GM12878 (cell line): ENCODE results near the gene VTN. TPM values are rescaled to one million over a fixed set of nuclear protein-coding genes. Genes with fewer than 3 reads are reported as not detected.

Experiments
- ATAC-seq: fragments of 200-7000 bp; cut with Tn5 transposase; 3 replicates; pipeline ENCODE4 v1.9.1; 2020; ENCODE audit warnings: mild to moderate bottlenecking, moderate library complexity
- BruUV-seq: library from RNA; stranded (reverse); fragments of 400-500 nt; replicated peaks from 2 replicates; lab custom pipeline; 2021; lab: Mats Ljungman, UMichigan
- CTCF ChIA-PET: fragments of 300-600 bp; sonication (Branson Sonifier 250); formaldehyde crosslinking; extraction: SDS; loops from one replicate; lab custom pipeline; 2021; ENCODE audit warnings: inconsistent platforms; lab: Yijun Ruan, JAX
- POLR2A ChIA-PET: fragments of 350-600 bp; formaldehyde crosslinking; extraction: SDS; loops from one replicate; lab custom pipeline; 2021; ENCODE audit warnings: inconsistent platforms; lab: Charles Lee
- RAD21 ChIA-PET: fragments of 300-600 bp; sonication (Branson Sonifier 250); formaldehyde crosslinking; loops from one replicate; lab custom pipeline; 2023; ENCODE audit warnings: antibody characterized with exemption; ENCODE audit not compliant: unreplicated experiment; lab: Charles Lee
- SMC1A ChIA-PET: fragments of 300-600 bp; sonication (Branson Sonifier 250); formaldehyde crosslinking; loops from one replicate; lab custom pipeline; 2023; ENCODE audit not compliant: unreplicated experiment, uncharacterized antibody; lab: Charles Lee
- DNase-seq: peaks from one replicate; pipeline ENCODE4 v3.0.0-alpha.2; 2011; ENCODE audit warnings: low read depth, low spot score
- FAIRE-seq: peaks from 3 replicates; lab custom pipeline; 2011; peaks lifted over from hg19 to GRCh38; lab: Jason Lieb, UNC
- H2AFZ ChIP-seq: 2 replicates; pipeline ENCODE4 v1.6.0; 2011; ENCODE audit warnings: low read depth, low read length, control low read depth; ENCODE audit not compliant: control insufficient read depth
- H3K27ac ChIP-seq: 2 replicates; pipeline ENCODE4 v1.5.1; 2011; ENCODE audit warnings: control low read depth; ENCODE audit not compliant: control insufficient read depth, insufficient read depth
- H3K27me3 ChIP-seq, 2 experiments: replicated peaks in 1 of 2; 2 replicates each; pipeline versions ENCODE4 v1.6.0 to v1.6.1; 2011; ENCODE audit warnings: low read length in 1 of 2; ENCODE audit not compliant: control insufficient read depth in 2 of 2, insufficient read depth in 2 of 2
- H3K36me3 ChIP-seq, 2 experiments: 2 replicates each; pipeline ENCODE4 v1.5.1; 2011; ENCODE audit warnings: low read length in 1 of 2; ENCODE audit not compliant: control insufficient read depth in 2 of 2, insufficient read depth in 2 of 2
- H3K4me1 ChIP-seq: 2 replicates; pipeline ENCODE4 v1.6.1; 2011; ENCODE audit warnings: mild to moderate bottlenecking, low read length, moderate library complexity, mixed read lengths; ENCODE audit not compliant: control insufficient read depth, insufficient read depth
- H3K4me2 ChIP-seq: 2 replicates; pipeline ENCODE4 v1.6.0; 2011; ENCODE audit warnings: control low read depth; ENCODE audit not compliant: control insufficient read depth, insufficient read depth
- H3K4me3 ChIP-seq: fragments of 200-600 bp; sonication (generic); 2 replicates; pipeline ENCODE4 v1.5.1; 2016
- H3K79me2 ChIP-seq: 2 replicates; pipeline ENCODE4 v1.6.0; 2011; ENCODE audit warnings: low read length; ENCODE audit not compliant: control insufficient read depth, insufficient read depth
- H3K9ac ChIP-seq: 2 replicates; pipeline ENCODE4 v1.8.0; 2011; ENCODE audit warnings: low read length, control low read depth, mixed read lengths; ENCODE audit not compliant: control insufficient read depth, insufficient read depth
- H3K9me3 ChIP-seq: replicated peaks from 3 replicates; pipeline ENCODE4 v1.5.1; 2011; ENCODE audit warnings: mild to moderate bottlenecking, low read length; ENCODE audit not compliant: control insufficient read depth, insufficient read depth
- H4K20me1 ChIP-seq: 2 replicates; pipeline ENCODE4 v1.6.0; 2011; ENCODE audit not compliant: control insufficient read depth, insufficient read depth
- ASH2L ChIP-seq: fragments of 300-600, 200-600 bp; sonication (generic); IDR thresholded peaks from 2 replicates; pipeline ENCODE4 v1.6.1; 2017; ENCODE audit warnings: low read depth, mild to moderate bottlenecking, borderline replicate concordance
- POLR2A ChIP-seq: IDR thresholded peaks from 2 replicates; pipeline ENCODE4 v1.6.1; 2011; ENCODE audit warnings: low read depth, mild to moderate bottlenecking, low read length
- RBBP5 ChIP-seq: fragments of 200-600 bp; sonication (generic); conservative IDR thresholded peaks from 2 replicates; pipeline ENCODE4 v1.6.1; 2016
- WGBS: methylation state at CpG from one replicate; pipeline ENCODE4 v1.1.6; 2016; ENCODE audit warnings: low lambda C conversion rate; ENCODE audit not compliant: insufficient replicate concordance, insufficient coverage; ENCODE audit errors: missing lambda C conversion rate; 5-methylcytosine and 5-hydroxymethylcytosine counted together
- in situ Hi-C: fragments of 300-500 bp; cut with MboI; formaldehyde crosslinking; loops from 9 replicates; pipeline ENCODE4 v1.14.3; 2018; ENCODE audit warnings: mixed read lengths
- intact Hi-C: fragments of 100-400 bp; cut with micrococcal nuclease; formaldehyde crosslinking; loops from one replicate; pipeline ENCODE4 v1.14.2; 2022; ENCODE audit not compliant: unreplicated experiment
- polyA plus RNA-seq, 11 experiments: library from polyadenylated mRNA; depleted of rRNA in 4 of 11; unstranded in 6 of 11; stranded (reverse) in 5 of 11; fragments of >200 nt; fragmentation: Nextera tagmentation in 4 of 11; fragmentation: Illumina TruSeq in 1 of 11; extraction: Ambion mirVana in 4 of 11; extraction: Trizol in 1 of 11; gene quantifications; 1 replicate in 1 of 11; 2 replicates in 10 of 11; pipeline versions ENCODE4 v1.2.1 to v1.2.3, GENCODE V29; 2011 to 2016; ENCODE audit warnings: inconsistent platforms in 2 of 11, missing spikeins in 2 of 11, low read depth in 1 of 11
- total RNA-seq, 4 experiments: library from RNA; depleted of rRNA in 3 of 4; stranded (reverse); fragments of >200 nt in 3 of 4; fragmentation: Illumina TruSeq in 1 of 4; extraction: Trizol in 1 of 4; gene quantifications; 2 replicates each; pipeline versions ENCODE4 v1.2.1 to v1.2.3, GENCODE V29; 2013 to 2021
- TF ChIP-seq, protein P1 (sequence below): IDR thresholded peaks from 2 replicates; pipeline ENCODE4 v1.6.1; 2012; ENCODE audit warnings: low read length, inconsistent platforms
- TF ChIP-seq, protein P2 (sequence below): fragments of 450-650 bp; IDR thresholded peaks from 2 replicates; pipeline ENCODE4 v1.6.1; 2016; ENCODE audit warnings: mild to moderate bottlenecking

VTN gene
- total and polyA plus RNA-seq, 10 of the 15 experiments (the other 5 are each of a cell fraction or from before 2014, with no cell fraction given), result 0.04 to 1.3 (median 0.13) TPM; not detected in 5

DNA sequence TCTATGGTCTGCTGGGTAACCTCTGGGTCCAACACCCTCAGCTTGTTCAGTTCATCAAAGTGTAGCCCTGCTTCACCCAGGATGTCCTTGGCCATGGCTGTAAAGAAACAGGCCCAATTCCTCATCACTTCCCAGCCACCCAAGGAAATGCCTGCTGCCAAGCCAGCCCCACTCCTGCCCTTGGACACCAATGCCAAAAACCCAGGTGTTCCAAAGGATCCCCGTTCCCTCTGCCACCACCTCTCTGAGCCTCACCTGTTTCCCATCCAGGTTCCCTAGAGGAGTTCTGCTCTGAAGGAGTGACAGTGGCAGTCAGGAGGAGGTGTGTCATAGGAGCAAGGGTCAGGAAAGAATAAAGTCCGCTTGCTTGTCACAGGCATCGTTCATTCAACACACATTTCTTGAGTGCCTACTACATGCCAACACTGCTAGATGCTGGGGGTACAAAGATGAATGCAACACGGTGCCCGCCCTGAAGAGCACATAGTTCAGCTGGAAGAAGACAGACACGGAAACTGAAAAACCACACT, 38.2 kb downstream of the VTN start:
- Histone ChIP-seq H3K4me3 (no peak overlapping the region), H3K36me3 (peaks cover 5 to 13% of the 10 kb centered on the region in 2 experiments), H3K9ac (no peak overlapping the region), H3K9me3 (no peaks in the 10 kb centered on the region), H4K20me1 (no peaks in the 10 kb centered on the region; the same call in 1 of the 2 replicates), H3K27ac (no peak overlapping the region), H3K4me1 (peaks cover 6% of the 10 kb centered on the region), H3K79me2 (peaks cover 20% of the 10 kb centered on the region), H2AFZ (no peak overlapping the region), H3K27me3 (no peaks in the 10 kb centered on the region), H3K4me2 (no peak overlapping the region)
- ChIA-PET CTCF (interaction anchor here (1.3 kb wide), 1 partner anchor 160 kb away, joined by 3 read pairs; no protein-coding TSS in a partner anchor), SMC1A (interaction anchor here (0.9 kb wide), 1 partner anchor 13 kb away, joined by 5 read pairs; the partner anchor contains the start of gene TMEM97), POLR2A (interaction anchor here (3.2 kb wide), 1 partner anchor 12 kb away, joined by 13 read pairs; the partner anchor contains the start of gene TMEM97), RAD21 (no interaction called here)
- intact Hi-C loops, result no loop called here
- DNase-seq, result no peak
- in situ Hi-C loops, result loop anchor here (10.0 kb wide), 1 partner anchor 623 kb away; the partner anchor contains the start of gene PHF12
- TF ChIP-seq, protein P1, sequence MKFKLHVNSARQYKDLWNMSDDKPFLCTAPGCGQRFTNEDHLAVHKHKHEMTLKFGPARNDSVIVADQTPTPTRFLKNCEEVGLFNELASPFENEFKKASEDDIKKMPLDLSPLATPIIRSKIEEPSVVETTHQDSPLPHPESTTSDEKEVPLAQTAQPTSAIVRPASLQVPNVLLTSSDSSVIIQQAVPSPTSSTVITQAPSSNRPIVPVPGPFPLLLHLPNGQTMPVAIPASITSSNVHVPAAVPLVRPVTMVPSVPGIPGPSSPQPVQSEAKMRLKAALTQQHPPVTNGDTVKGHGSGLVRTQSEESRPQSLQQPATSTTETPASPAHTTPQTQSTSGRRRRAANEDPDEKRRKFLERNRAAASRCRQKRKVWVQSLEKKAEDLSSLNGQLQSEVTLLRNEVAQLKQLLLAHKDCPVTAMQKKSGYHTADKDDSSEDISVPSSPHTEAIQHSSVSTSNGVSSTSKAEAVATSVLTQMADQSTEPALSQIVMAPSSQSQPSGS, result no peak
- TF ChIP-seq ASH2L (no peak), POLR2A (peak; percentile 10; the same call in 1 of the 2 replicates), RBBP5 (no peak)
- TF ChIP-seq, protein P2, sequence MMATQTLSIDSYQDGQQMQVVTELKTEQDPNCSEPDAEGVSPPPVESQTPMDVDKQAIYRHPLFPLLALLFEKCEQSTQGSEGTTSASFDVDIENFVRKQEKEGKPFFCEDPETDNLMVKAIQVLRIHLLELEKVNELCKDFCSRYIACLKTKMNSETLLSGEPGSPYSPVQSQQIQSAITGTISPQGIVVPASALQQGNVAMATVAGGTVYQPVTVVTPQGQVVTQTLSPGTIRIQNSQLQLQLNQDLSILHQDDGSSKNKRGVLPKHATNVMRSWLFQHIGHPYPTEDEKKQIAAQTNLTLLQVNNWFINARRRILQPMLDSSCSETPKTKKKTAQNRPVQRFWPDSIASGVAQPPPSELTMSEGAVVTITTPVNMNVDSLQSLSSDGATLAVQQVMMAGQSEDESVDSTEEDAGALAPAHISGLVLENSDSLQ, result no peak
- WGBS, result 90% methylated on average over 6 of the region's 6 CpGs
- BruUV-seq, result no TSS peak
- no peak for FAIRE-seq
- ATAC-seq, result no peak
